HG03439 (cell line): Measurements from ENCODE around the gene POLR2I.
"Not testable (repeated sequence)": the region's sequence is repeated elsewhere in the genome, so short reads cannot be mapped to it uniquely, and the experiment has no call there.

ENCODE experiments used
- ATAC-seq: cut with Tn5 transposase; IDR thresholded peaks from one replicate; pipeline ENCODE4 v1.9.1; 2021; ENCODE audit warnings: mild to moderate bottlenecking, moderate library complexity; ENCODE audit not compliant: unreplicated experiment

Gene POLR2I

DNA sequence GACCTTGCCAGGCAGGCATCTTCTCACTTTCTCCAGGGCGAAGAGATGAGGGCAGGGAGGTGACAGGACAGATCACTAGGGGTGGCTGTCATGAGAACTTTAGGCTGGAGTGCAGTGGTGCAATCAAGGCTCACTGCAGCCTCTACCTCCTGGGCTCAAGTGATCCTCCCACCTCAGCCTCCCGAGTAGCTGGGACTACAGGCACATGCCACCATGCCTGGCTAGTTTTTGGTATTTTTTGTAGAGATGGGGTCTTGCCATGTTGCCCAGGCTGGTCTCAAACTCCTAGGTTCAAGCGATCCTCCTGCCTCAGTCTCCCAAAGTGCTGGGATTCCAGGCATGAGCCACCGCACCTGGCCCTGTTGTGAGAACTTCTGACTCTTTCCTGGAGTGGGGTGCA lies 20.2 kb upstream of the POLR2I start:
- not testable (repeated sequence) for ATAC-seq

DNA sequence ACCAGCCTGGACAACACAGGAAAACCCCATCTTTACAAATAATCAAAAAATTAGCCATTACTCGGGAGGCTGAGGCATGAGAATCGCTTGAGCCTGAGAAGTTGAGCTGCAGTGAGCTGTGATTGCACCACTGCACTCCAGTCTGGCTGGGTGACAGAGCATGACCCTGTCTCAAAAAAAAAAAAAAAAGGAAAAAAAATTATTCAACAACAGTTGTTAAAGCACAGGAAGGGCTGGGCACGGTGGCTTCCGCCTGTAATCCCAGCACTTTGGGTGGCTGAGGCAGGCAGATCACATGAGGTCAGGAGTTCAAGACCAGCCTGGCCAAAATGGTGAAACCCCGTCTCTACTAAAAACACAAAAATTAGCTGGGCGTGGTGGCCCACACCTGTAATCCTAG lies 16.5 kb upstream of the POLR2I start:
- not testable (repeated sequence) for ATAC-seq

- no peak for ATAC-seq
Observed at GRCh38 chr19:36128392-36128736, 13.7 kb upstream of the POLR2I start.

DNA sequence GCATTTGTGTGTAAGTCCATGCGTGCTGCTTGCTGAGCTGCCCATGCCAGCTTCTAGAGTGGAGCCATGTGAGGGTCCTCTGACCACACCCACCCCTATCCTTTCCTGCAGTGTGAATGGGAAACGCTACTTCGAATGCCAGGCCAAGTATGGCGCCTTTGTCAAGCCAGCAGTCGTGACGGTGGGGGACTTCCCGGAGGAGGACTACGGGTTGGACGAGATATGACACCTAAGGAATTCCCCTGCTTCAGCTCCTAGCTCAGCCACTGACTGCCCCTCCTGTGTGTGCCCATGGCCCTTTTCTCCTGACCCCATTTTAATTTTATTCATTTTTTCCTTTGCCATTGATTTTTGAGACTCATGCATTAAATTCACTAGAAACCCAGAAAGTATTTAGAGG lies 10.9 kb upstream of the POLR2I start:
- ATAC-seq: no peak

- no peak for ATAC-seq
Observed at GRCh38 chr19:36121486-36122124, 6.9 kb upstream of the POLR2I start.

GRCh38 chr19:36120984-36121358 lies 6.3 kb upstream of the POLR2I start:
- no peak for ATAC-seq

GRCh38 chr19:36120092-36120983 lies 5.7 kb upstream of the POLR2I start:
- ATAC-seq: no peak

DNA sequence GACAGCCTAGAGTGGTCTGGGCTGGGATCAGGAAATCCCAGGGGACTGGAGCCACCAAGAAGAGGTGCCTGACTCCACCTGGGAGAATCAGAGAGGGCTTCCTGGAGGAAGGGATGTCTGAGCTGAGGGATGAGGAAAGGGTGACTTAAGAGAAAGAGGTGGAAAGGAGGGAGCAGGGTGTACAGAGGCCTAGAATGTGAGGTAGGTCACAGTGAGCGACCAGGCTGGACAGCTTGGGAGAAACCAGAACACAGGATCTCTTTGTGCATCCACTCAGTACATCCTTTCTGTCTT lies 1.6 kb upstream of the POLR2I start:
- no peak for ATAC-seq

DNA sequence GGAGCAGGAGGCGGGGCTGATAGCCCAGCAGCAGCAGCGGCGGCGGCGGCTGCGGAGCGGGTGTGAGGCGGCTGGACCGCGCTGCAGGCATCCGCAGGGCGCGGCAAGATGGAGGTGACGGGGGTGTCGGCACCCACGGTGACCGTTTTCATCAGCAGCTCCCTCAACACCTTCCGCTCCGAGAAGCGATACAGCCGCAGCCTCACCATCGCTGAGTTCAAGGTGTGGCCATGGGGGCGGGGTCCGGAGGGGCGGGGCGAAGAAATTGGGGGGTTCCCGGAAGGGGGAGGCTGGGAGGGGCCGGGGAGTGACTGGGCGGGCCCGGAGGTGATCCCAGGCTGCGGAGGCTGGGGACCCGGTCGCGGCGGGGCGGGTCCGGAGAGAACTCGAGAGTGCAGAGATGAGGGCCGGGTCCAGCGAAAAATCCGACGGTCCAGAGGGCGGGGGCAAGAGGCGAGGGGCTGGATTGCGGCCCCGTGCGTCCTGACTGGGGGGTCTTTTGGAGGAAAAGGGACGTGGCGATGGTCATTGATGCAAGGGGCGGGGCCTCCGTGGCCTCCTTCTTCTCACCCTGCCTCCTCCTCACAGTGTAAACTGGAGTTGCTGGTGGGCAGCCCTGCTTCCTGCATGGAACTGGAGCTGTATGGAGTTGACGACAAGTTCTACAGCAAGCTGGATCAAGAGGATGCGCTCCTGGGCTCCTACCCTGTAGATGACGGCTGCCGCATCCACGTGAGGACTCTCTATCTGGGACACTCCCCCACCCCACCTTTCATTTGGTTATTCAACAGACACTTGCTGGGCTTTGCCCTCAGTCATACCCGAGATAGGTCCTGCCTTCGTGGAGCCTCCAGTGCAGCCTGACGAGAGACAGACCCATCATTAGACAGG lies 1.0 kb upstream of the POLR2I start, which contains the start of gene TBCB:
TSS of gene TBCB (plus strand) at position 16 of the 891 bp plus-strand sequence. CDS start at position 109, 93 bp downstream.
- peak; percentile 37 for ATAC-seq

GRCh38 chr19:36113894-36114720 lies 568 bp downstream of the POLR2I start:
- ATAC-seq: peak; percentile 1

GRCh38 chr19:36113425-36113824 lies 1.2 kb downstream of the POLR2I start:
- no peak for ATAC-seq

DNA sequence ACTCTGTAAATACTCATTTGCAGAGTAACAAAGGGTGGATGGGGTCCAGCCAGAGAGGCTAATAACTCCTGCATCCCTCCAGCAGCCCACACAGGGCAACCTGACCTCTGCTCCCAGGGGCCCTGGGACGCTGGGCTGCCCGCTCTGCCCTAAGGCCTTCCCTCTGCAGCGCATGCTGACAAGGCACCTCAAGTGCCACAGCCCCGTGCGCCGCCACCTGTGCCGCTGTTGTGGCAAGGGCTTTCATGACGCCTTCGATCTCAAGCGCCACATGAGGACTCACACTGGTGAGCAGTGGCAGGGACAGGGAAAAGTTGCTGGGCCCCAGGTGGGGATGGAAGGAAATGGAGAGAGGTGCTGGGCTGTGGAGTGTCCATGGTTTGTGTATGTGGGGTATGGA lies 2.0 kb downstream of the POLR2I start:
- ATAC-seq: no peak

DNA sequence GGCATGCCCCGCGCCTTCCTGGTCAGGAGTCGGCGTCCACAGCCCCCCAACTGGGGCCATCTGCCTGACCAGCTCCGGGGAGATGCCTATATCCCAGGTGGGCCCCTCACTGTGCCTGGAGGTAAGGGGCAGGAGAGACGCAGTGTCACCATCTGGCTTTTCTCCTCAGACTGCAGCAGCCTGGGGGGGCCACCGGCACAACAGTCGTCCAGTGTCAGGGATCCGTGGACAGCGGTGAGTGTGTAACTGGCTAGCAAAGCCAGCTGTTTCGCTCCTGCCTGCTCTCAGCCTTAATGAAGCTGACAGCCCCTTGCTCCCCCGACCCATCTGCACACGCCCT lies 3.5 kb downstream of the POLR2I start:
- no peak for ATAC-seq

GRCh38 chr19:36110487-36111199 lies 4.0 kb downstream of the POLR2I start, which contains the start of gene OVOL3:
Gene OVOL3 (plus strand): TSS chr19:36111143. CDS start chr19:36111203, 60 bp downstream.
- no peak for ATAC-seq

GRCh38 chr19:36108684-36109083 lies 6.0 kb downstream of the POLR2I start:
- ATAC-seq: no peak

- no peak for ATAC-seq
Observed at GRCh38 chr19:36106991-36107390, 7.7 kb downstream of the POLR2I start.

- no peak for ATAC-seq
Observed at GRCh38 chr19:36106441-36106840, 8.2 kb downstream of the POLR2I start.

- no peak for ATAC-seq
Observed at GRCh38 chr19:36103842-36104552, 10.7 kb downstream of the POLR2I start.

DNA sequence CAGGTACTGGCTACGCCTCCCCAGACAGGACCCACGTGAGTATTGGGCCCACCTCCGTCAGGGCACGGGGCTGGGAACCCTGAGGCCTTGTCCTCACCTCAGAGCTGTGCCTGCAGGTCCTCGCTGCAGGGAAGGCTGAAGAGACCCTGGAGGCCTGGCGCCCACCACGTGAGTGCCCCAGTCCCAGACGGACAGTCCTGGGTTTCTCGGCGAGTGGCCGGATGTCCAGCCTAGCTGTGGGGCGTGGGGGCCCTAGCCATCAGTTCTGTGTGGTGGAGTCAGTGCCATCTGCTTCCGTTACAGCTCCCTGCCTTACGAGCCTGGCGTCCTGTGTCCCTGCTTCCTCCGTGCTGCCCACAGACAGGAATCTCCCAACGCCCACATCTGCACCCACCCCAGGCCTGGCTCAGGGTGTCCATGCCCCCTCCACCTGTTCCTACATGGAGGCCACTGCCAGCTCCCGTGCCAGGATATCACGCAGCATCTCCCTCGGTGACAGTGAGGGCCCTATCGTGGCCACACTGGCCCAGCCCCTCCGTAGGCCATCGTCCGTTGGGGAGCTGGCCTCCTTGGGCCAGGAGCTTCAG lies 11.5 kb downstream of the POLR2I start:
- no peak for ATAC-seq
